HT-29 (cell line): ENCODE data around the gene AQP12B. TPM values are rescaled to one million over a fixed set of nuclear protein-coding genes. Genes with fewer than 3 reads are reported as not detected.
"Not testable (repeated sequence)": the region's sequence is repeated elsewhere in the genome, so short reads cannot be mapped to it uniquely, and the experiment has no call there.

Source experiments
- DNase-seq: peaks from one replicate; pipeline ENCODE4 v3.0.0-alpha.2; 2015; ENCODE audit warnings: low spot score
- total RNA-seq: library from RNA; depleted of rRNA; stranded (reverse); fragments of >200 nt; shearing (Covaris generic); gene quantifications from 2 replicates; pipeline ENCODE4 v1.2.3, GENCODE V29; 2014; rRNA removed

The AQP12B gene
- total RNA-seq = not detected in 2 replicates

DNA sequence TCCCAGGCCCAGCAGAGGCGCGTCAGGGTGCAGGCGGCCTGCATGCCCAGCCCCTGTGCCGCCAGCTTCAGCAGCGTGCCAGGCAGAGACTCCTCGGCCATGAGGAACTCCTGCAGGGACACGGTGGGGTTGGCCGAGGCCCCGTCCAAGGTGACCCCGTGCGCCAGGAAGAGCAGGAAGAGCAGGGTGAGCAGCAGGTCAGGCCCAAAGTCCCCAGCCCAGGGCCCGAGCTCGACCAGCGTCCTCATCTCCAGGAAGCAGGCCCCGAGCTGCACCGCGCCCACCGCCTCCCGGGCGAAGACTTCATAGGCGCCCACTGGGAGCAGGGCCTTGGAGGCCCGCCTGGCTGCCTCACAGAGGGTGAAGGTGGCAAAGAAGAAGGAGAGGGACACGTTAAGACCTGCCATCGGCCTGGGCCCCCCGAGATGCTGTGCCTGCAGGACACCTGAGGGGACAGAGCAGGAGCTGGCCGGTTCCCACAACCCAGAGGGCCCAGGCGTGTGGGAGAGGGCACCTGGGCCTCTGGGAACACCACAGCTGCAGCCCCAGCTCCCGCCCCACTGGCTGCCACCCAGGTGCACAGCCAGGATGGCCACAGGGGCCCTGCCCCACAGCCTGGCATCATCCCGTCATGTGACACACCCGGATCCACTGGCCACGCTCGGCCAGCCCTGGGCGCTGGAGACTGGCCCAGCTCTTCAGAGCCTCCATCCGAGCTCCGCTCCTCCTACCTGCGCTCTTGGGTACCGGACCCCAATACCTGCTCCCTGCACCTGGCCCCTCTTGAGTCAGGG lies at the start of gene AQP12B:
Gene AQP12B, minus strand, starts transcription at position 455 of the 794 bp plus-strand sequence. Its CDS starts 48 bp downstream, at position 407.
- not testable (repeated sequence) for DNase-seq

GRCh38 chr2:240732184-240732583 lies 49.5 kb upstream of the AQP12B start:
- no peak for DNase-seq

GRCh38 chr2:240731178-240731545 lies 48.5 kb upstream of the AQP12B start:
- DNase-seq = no peak

DNA sequence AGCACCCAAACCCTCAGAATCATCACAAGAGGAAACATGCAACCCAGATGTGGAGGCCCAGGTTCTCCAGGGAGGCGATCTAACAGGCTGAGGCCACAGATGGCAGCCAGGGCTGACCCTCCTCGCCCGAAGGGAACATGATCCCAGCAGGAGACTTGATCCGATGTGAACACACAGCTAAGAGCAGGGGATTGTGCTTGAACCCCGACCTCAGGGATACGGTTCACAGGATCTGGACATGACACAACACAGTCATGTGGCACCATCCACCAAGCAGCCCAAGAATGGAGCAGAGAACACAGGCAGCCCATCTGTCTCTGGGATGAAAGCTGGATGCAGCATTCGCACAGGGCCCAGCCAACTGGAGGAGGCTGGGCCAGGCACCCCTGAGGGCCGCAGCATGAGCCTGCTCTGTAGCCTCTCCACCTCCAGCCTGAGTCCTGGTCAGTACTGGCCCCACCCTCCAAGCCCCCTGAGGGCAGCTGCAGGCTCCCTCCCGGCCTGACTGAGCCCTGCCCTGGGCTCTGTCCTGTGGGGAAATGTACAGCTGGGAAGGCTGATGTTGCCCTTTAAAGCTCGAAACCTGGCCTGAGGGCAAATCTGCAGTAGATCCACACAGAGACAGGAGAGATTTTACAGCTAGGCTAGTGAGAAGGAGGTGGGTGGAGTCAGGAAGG lies 48.0 kb upstream of the AQP12B start:
- DNase-seq = no peak

GRCh38 chr2:240728827-240729226 lies 46.1 kb upstream of the AQP12B start:
- no peak for DNase-seq

DNA sequence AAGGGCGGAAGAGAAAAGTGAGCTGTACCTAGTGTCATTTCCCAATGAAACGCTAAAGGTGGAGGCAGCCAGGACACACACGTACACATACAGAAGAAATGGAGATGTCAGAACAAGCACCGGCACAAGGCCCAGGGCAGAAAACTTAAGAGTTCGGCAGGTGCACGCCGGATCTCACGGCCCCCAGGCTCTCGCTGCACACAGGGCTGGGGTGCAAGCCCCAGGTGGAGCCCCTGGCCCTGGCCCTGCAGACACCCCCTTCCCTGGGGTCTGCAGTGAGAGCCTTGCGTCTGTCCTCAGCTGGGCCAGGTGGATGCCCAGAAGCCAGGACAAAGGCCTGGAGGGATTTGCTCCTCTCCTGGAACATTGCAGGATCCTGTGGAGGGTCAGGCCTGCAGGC lies 45.7 kb upstream of the AQP12B start:
- no peak for DNase-seq

- no peak for DNase-seq
Observed at GRCh38 chr2:240727913-240728312, 45.2 kb upstream of the AQP12B start.

GRCh38 chr2:240727439-240727838 lies 44.8 kb upstream of the AQP12B start:
- no peak for DNase-seq

GRCh38 chr2:240726876-240727275 lies 44.2 kb upstream of the AQP12B start:
- no peak for DNase-seq

GRCh38 chr2:240725671-240726070 lies 43.0 kb upstream of the AQP12B start:
- DNase-seq = no peak

DNA sequence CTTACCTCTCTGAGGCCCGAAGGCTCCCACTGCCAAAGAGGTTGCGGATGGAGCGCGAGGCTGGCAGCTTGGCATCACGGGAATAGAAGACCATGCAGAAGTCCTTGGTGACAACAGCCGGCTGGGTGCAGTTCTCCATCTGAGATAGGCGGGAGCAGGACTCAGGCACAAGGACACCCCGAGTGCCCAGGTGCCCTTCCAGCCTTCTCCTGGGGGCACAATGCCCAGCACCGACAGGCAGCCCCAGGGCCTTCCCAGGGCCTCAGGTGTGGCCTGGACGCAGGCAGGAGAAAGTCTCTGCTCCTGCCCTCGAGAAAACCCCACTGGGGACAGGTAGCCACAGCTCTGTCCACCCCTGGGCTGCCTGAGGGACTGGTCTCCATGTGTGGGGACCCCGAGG lies 42.6 kb upstream of the AQP12B start:
- DNase-seq = no peak

GRCh38 chr2:240724431-240724830 lies 41.7 kb upstream of the AQP12B start:
- no peak for DNase-seq

DNA sequence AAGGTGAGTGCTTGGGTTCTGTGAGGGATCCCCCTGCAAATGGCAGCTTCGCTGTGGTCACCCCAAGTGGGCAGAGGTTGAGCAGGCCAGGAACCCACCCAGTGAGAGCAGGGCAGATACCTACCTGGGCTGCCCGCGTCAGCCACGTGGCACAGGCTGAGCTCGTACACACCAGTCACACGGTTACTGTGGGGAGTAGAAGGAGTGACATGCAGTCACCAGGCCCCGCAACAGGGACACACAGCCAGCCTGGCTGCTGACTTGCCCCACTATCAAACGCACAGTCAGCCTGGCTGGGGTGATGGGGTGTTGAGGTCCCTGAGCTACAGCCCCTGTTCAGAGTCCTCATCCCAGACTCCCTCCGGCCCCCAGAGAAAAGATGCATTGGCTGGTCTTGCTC lies 41.2 kb upstream of the AQP12B start:
- DNase-seq = no peak

DNA sequence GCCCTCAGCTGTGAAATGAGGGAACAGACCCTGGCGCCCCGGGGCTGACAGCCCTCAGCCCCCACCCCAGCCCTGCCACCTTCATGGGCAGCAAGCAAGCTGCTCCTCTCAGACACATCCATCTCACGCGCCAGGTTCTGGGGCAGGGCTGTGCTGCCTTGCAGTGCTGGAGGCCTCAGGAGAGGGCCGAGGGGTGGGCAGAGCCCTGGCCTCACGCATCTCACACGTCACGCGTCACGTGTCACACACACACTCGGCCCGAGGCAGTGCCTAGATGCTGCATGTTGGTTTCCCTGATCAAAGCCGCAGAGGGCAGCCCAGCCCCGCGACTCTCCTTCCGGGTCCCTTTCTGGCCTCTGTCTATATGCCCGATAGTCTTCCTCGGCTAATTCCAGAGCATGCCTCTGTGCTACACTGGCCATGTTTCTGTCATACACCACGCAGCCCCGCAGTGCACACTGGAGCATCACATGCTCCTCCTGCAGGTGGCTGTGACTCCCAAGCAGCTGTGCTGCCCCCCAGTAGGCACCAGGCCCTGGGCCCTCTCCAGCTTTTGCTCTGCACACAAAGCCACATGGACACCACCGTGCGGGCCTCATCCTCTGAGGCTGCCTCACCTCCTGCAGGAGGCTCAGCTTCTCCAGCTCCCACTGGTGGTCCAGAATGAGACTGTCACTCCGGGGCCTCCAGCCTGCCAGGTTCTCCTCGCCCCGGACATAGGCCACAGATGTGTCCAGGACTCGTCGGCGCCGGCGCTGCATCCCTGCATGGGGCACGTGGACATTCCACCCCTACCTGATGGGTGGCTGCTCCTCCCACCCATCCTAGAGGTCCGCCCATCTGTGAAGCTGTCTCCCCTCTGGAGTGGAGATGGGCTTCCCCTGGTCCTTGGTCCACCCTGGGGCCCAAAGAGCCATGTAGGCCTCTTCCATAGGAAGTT lies 40.4 kb upstream of the AQP12B start:
- no peak for DNase-seq

DNA sequence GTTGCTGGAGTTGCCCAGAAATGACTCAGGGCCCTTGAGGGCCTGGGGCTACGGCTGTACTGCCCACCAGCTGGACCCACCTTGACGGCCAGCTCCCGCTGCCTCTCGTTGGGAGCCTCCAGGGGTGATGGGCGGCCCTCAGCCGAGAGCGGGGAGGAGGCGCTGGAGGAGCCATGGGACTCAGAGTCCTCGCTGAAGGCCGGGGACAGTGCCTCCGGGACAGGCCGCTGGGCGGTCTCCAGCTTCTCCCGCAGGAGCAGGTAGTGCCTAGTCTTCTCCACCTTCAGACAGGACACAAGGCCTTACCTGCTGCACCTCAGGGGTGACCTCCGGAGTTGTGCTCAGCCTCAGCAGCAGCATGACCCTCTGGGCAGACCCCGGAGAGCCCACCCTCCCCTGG lies 39.7 kb upstream of the AQP12B start:
- DNase-seq = no peak

- no peak for DNase-seq
Observed at GRCh38 chr2:240721596-240722180, 39.0 kb upstream of the AQP12B start.

- no peak for DNase-seq
Observed at GRCh38 chr2:240720686-240721595, 38.3 kb upstream of the AQP12B start.

DNA sequence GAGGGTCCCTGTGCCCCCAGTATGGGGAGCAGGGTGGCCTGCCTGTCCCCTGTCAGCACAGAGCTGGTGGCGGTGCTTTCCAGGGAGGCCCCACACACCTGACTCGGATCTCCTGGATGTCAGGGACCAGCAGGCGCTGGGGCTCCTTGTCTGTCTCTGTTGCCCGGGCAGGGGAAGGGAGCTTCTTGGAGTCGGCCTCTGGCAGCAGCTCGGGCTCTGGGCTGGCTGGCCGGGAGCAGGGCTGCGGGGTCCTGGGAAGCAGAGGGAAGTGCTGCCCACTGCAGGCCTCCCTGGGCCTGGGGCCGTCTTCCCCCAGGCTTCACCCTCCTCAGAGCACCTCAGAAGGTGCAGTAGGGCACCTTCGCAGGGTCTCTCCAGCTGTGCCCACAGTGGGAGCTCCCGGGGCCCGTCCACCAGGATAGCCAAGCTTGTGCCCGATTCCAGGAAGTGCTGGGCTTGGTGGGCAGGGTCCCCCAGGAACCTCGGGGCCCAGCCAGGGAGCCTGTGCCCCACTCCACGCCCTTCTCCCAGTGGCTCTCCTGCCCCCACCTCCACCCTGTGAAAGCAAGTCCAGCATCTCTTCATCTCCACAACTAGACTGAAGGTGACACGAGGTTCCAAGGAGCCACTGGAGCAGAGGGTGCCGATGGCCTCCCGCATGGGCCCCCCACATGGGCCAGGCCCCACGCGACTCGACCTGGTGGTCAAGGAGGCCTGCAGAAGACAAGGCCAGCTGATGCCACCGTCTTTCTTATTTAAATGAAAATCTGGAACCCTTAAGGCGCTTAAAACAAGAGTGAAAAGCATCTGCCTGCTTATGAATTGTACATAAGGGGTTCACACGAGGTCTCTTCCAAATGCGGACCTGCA lies 37.2 kb upstream of the AQP12B start:
- no peak for DNase-seq

DNA sequence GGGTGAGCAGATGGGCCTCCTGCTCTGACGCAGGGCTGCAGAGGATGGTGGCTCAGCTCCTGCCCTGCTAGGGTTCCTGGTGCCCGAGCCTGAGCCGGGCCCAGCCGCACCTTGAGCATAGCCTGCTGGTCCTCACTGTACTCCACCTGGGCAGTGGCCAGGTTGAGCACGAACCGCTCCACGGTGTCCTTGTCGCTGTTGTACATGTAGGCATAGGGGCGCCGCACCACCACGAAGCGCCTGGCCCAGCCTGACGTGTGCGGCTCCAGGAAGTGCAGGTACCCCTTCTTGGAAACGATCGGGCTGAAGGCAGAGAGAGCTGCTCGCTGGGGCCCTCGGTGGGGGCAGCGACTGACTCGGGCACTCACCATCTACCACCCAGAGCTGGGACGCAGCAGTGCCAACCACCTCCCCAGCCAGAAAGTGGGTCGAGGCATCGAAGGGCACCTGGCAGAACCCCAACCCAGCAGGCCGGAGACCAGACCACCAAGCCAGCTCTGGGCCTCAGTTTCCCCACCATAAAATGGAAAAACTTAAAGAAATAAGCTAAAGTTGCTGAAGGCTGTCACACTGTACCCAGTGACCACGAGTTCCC lies 36.3 kb upstream of the AQP12B start:
- no peak for DNase-seq
